HepG2 (cell line): Measurements from ENCODE around the gene ZNF326. TPM values are rescaled to one million over a fixed set of nuclear protein-coding genes. Genes with fewer than 3 reads are reported as not detected.

Source experiments
- FOSL1 ChIP-seq: sonication (generic); formaldehyde crosslinking; IDR thresholded peaks from 2 replicates; pipeline ENCODE4 v1.9.0; 2021; ENCODE audit warnings: missing genetic modification reagents, borderline replicate concordance
- FOXA3 ChIP-seq: IDR thresholded peaks from 2 replicates; pipeline ENCODE4 v1.6.1; 2016; ENCODE audit warnings: missing genetic modification reagents, missing compliant biosample characterization
- HDAC2 ChIP-seq: sonication (generic); formaldehyde crosslinking; IDR thresholded peaks from 2 replicates; pipeline ENCODE4 v1.4.0; 2020; ENCODE audit warnings: missing genetic modification reagents
- HNRNPUL1 ChIP-seq: fragments of 200-400 bp; formaldehyde crosslinking; IDR thresholded peaks from 2 replicates; pipeline ENCODE4 v1.6.1; 2017; ENCODE audit warnings: low read depth, mild to moderate bottlenecking, low read length, moderate library complexity
- MYNN ChIP-seq: sonication (generic); formaldehyde crosslinking; IDR thresholded peaks from 2 replicates; pipeline ENCODE4 v1.4.0; 2020; ENCODE audit warnings: mild to moderate bottlenecking, low read depth, missing genetic modification reagents
- NR2C2 ChIP-seq: sonication (generic); formaldehyde crosslinking; IDR thresholded peaks from 2 replicates; pipeline ENCODE4 v1.4.0; 2020; ENCODE audit warnings: missing genetic modification reagents, mild to moderate bottlenecking, moderate library complexity, borderline replicate concordance
- PRMT3 ChIP-seq: sonication (generic); formaldehyde crosslinking; IDR thresholded peaks from 2 replicates; pipeline ENCODE4 v1.8.1; 2022; ENCODE audit warnings: low read depth, mild to moderate bottlenecking, moderate library complexity, missing genetic modification reagents, borderline replicate concordance
- TFDP1 ChIP-seq: IDR thresholded peaks from 2 replicates; pipeline ENCODE4 v1.6.1; 2016; ENCODE audit warnings: missing compliant biosample characterization, missing genetic modification reagents, borderline replicate concordance
- UBTF ChIP-seq: sonication (generic); formaldehyde crosslinking; IDR thresholded peaks from 2 replicates; pipeline ENCODE4 v1.4.0; 2020; ENCODE audit warnings: mild to moderate bottlenecking, missing genetic modification reagents
- ZBTB20 ChIP-seq: sonication (generic); formaldehyde crosslinking; IDR thresholded peaks from 2 replicates; pipeline ENCODE4 v1.8.1; 2023; ENCODE audit warnings: missing genetic modification reagents, low read depth, mild to moderate bottlenecking, borderline replicate concordance
- ZBTB3 ChIP-seq: sonication (generic); formaldehyde crosslinking; IDR thresholded peaks from 2 replicates; pipeline ENCODE4 v1.4.0; 2020; ENCODE audit warnings: low read depth, mild to moderate bottlenecking, moderate library complexity, missing genetic modification reagents, borderline replicate concordance
- ZFP36L1 ChIP-seq: sonication (generic); formaldehyde crosslinking; IDR thresholded peaks from 2 replicates; pipeline ENCODE4 v1.8.0; 2022; ENCODE audit warnings: mild to moderate bottlenecking, missing genetic modification reagents, moderate library complexity
- ZMYM2 ChIP-seq: sonication (generic); formaldehyde crosslinking; IDR thresholded peaks from 2 replicates; pipeline ENCODE4 v1.8.0; 2022; ENCODE audit warnings: mild to moderate bottlenecking, missing genetic modification reagents
- ZNF354B ChIP-seq: sonication (generic); formaldehyde crosslinking; IDR thresholded peaks from 2 replicates; pipeline ENCODE4 v1.8.0; 2022; ENCODE audit warnings: mild to moderate bottlenecking, missing genetic modification reagents
- ZNF562 ChIP-seq: sonication (generic); formaldehyde crosslinking; IDR thresholded peaks from 2 replicates; pipeline ENCODE4 v1.8.0; 2022; ENCODE audit warnings: missing genetic modification reagents, borderline replicate concordance
- ZNF704 ChIP-seq: sonication (generic); formaldehyde crosslinking; IDR thresholded peaks from 2 replicates; pipeline ENCODE4 v1.8.1; 2023; ENCODE audit warnings: mild to moderate bottlenecking, inconsistent platforms, moderate library complexity, missing genetic modification reagents, borderline replicate concordance
- ZNF746 ChIP-seq: sonication (generic); formaldehyde crosslinking; IDR thresholded peaks from 2 replicates; pipeline ENCODE4 v1.8.0; 2022; ENCODE audit warnings: mild to moderate bottlenecking, missing genetic modification reagents
- ZNF768 ChIP-seq: sonication (generic); formaldehyde crosslinking; IDR thresholded peaks from 2 replicates; pipeline ENCODE4 v1.4.0; 2020; ENCODE audit warnings: missing genetic modification reagents
- ZNF770 ChIP-seq: sonication (generic); formaldehyde crosslinking; IDR thresholded peaks from 2 replicates; pipeline ENCODE4 v1.5.0; 2020; ENCODE audit warnings: mild to moderate bottlenecking, missing genetic modification reagents
- ZNF780A ChIP-seq: sonication (generic); formaldehyde crosslinking; IDR thresholded peaks from 2 replicates; pipeline ENCODE4 v1.8.0; 2022; ENCODE audit warnings: mild to moderate bottlenecking, missing genetic modification reagents, moderate library complexity
- ZNF816 ChIP-seq: sonication (generic); formaldehyde crosslinking; IDR thresholded peaks from 2 replicates; pipeline ENCODE4 v1.8.0; 2022; ENCODE audit warnings: missing genetic modification reagents, mild to moderate bottlenecking, borderline replicate concordance
- ZNF841 ChIP-seq: sonication (generic); formaldehyde crosslinking; IDR thresholded peaks from 2 replicates; pipeline ENCODE4 v1.8.1; 2023; ENCODE audit warnings: missing genetic modification reagents, borderline replicate concordance
- polyA plus RNA-seq, 8 experiments: library from polyadenylated mRNA; depleted of rRNA in 3 of 8; stranded (reverse) in 7 of 8; unstranded in 1 of 8; fragments of >200 nt; fragmentation: Illumina TruSeq in 4 of 8; extraction: Trizol in 4 of 8; gene quantifications; 2 replicates each; pipeline versions ENCODE4 v1.2.1 to v1.2.3, GENCODE V29; 2011 to 2016; ENCODE audit warnings: low read depth in 4 of 8, missing spikeins in 1 of 8, mixed read lengths in 1 of 8; ENCODE audit not compliant: insufficient read depth in 1 of 8
- total RNA-seq, 5 experiments: library from RNA; depleted of rRNA; stranded (reverse); fragments of >200 nt; fragmentation: Illumina TruSeq; extraction: Trizol; gene quantifications; 2 replicates each; pipeline ENCODE4 v1.2.3, GENCODE V29; 2016; ENCODE audit warnings: low read depth in 1 of 5

ZNF326 gene
- total and polyA plus RNA-seq, 2 of the 13 experiments (the other 11 are each of a cell fraction or from before 2014, with no cell fraction given) = 6.3 to 16.4 TPM

GRCh38 chr1:89994805-89995597 lies at the start of gene ZNF326 (continued):
- TF ChIP-seq ZBTB20 (CRISPR knock-in tag) (peak; percentile 83; the same call in 1 of the 2 replicates), ZNF768 (CRISPR knock-in tag) (peak; percentile 70), ZNF704 (peak; percentile 68; the same call in 1 of the 2 replicates), ZNF841 (no peak), ZNF770 (CRISPR knock-in tag) (peak; percentile 69), ZBTB3 (CRISPR knock-in tag) (no peak; the same call in 1 of the 2 replicates), ZNF780A (CRISPR knock-in tag) (peak; percentile 82; the same call in 1 of the 2 replicates), ZNF562 (CRISPR knock-in tag) (no peak), MYNN (CRISPR knock-in tag) (no peak), NR2C2 (peak; percentile 58), UBTF (peak; percentile 98), TFDP1 (CRISPR knock-in tag) (peak; percentile 85; the same call in 1 of the 2 replicates), HDAC2 (no peak; the same call in 1 of the 2 replicates), HNRNPUL1 (no peak), PRMT3 (peak; percentile 70), FOSL1 (CRISPR knock-in tag) (no peak), ZFP36L1 (CRISPR knock-in tag) (0 out of 2 replicates have a peak, but pooled peaks have one; percentile 35), ZNF746 (CRISPR knock-in tag) (peak; percentile 31), ZNF354B (CRISPR knock-in tag) (no peak), ZMYM2 (CRISPR knock-in tag) (no peak), FOXA3 (CRISPR knock-in tag) (peak; percentile 36; the same call in 1 of the 2 replicates), ZNF816 (CRISPR knock-in tag) (peak; percentile 90; the same call in 1 of the 2 replicates)
